ENCODE data around the gene RGN.
"Not testable (repeated sequence)": the region's sequence is repeated elsewhere in the genome, so short reads cannot be mapped to it uniquely, and the experiment has no call there.

RGN gene

DNA sequence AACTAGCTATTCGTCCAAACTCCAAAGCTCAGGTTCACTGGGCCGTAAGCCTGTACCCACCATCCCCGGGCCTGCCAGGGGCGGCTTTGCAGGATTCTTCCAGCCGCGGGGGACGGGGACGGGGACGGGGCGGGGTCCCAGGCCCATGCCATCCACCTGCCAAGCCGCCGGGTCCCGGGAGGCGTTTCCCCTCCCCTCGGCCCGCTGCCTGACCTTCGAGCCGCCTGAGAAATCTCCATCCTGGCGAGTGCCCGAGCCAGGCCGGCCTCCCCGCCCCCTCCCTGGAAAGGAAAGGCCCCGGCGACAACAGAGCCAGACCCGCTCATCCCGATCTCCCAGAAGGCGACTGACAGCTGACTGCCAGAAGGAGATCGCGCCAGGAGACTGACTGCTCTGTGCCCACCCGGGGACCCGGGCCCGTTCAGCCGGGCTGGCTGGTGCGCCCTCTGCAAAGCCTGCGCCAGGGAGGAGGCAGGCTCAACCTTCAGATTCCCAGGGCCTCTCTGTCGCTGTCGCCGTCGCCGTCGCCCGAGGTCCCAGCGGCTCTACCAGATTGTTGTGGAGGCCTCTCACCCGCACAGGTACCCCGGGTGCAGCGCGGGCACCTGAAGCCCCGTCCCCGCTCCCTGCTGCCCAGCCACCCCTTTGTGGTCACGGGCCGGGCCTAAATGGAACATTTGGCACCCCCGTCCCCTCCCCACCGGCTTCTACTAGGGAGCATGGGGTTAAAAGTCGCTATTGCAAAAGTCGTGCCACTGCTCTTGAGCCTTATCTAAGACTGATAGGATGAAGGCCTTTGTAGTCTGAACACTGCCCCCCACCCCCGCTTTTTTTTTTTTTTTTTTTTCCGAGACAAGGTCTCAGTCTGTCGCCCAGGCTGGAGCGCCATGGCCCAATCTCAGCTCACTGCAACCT is at the start of gene RGN:
Gene RGN (plus strand): TSS at position 315 of the 915 bp plus-strand sequence. CDS start 2,702 bp downstream, outside the sequence.
- no peak for DNase-seq

DNA sequence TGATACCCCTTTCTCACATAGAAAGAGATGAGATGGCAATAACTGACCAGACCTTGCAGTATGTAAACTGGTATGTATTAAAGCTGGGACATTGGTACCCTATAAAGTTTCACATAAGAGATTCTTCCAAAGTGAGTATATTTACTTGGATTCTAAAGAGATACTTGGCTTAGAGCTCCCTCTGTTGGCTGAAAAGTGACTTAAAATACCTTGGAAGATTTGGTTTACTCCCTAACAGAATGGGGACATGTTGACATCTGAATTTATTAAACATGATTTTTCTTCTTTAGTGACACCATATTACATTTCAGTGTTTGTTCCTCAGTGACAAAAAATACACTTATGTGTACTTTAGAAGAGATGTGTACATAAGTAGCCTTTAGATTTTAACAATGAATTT is 47.9 kb upstream of the RGN start:
- no peak for DNase-seq

DNA sequence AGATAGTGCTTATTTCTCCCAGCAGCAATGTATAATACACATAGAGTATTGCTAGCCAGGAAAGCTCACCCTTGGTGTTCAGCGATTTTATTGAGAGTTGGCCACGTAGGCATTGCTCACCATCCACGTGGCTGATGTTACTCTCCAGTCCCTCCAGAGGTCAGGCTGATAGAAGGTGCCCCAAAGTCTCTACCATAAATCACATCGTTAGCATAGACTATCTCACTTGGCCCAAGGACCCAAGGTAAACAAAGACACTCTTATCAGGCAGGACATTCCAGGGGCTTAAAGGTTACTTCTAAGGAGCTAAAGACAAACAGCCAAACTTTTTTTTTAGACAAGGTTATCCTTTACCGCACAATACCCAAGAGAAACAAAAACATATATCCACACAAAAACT is 30.3 kb upstream of the RGN start:
- DNase-seq, result no peak

DNA sequence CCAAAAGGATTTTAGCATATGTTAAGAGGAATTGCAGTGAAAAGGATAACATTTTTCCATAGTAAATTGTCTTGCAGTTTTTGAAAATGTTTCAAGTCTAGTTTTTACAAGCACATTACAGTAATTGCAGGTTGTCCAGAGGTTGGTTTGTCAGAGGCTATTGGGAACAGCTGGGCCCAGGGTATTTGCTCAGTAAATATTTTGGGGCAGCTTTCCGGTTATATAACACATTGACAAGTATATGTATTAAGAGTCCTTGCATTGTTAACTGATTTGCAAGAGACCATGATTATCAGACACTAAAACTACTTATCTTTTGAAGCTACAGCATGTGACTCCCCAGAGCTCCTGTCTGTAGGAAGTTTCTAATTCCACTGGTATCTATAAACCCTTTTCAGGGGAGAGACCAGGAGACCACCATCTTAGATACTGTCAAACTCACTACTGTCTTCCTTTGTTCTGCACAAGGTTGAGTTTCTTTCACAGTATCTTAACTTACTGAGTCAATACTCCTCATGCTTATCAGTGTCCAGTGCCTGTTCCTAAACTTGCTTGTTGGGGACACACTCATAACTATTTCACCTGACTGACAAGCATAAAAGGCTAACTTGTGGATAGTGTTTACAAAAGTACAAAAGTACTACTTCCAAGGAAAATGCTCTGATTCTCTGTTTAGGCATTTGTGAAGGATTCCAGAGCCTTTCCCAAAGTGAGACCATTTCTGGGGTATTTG is 18.9 kb upstream of the RGN start:
- DNase-seq, result no peak

DNA sequence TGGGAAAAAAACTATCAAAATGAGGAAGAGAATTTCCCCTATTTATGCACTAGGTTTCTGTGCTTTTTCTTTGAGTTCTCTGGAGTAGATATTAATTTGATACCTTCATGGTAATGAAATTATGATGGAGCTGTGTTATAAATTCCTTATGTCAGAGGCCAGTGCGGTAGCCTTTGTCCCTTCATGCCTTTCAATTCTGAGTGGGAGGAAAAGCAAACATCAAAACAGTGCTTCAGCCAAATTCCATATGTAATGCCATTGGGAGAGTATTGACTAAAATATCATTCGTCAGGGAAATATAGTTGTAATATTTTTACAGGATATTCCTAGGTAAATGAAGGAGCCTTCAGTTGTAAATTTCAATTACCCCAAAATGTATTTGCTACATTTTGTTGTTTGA is 17.5 kb upstream of the RGN start:
- no peak for DNase-seq

DNA sequence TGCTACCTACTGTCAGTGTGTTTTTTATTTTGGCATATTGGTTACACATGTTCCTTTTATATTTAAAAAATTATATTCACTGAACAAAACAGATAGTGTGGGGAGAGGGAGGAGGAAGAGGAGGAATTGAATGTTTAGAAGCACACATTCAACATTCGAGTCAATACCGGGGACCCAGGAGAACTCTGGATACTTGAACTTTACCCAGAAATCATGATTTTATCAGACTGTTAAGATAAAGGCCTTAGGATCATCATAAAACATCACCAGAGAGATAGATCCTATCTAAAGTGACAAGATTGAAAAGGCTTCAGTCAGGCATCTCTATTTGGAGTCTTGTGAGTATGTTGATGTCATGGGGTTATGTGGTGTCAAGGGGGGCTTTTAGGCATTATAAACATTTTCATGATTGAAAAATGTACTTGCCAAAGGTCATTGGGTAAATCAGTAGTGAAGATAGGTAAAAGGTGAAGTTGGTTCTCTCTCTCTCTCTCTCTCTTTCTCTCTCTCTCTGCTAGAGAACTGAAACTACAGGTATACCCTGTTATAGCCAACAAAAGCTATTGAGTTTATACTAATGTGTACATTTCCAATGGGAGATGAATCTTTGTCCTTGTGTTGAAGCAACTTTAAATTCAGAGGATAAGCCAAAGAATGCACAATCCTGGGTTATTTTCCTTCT is 16.9 kb upstream of the RGN start:
- no peak for DNase-seq

DNA sequence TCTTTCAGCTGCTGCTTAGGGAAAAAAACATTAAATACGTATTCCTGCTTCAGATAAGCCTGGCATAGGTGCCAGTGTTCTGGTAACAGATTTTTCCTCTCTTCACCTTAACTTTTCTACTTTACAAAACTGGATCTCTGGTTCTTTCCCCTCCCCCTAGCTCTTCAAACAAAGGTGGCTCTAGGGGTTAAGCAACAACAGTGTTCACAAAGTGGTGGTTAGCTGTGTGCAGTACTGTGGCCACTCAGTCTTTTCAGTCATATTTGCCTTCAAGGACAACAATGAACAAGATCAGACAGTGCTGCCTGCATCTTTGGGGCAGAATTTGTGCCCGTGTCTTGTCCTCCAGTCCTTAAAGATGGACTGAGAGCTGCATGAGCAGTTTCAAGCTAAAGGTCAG is 15.1 kb upstream of the RGN start:
- no peak for DNase-seq

DNA sequence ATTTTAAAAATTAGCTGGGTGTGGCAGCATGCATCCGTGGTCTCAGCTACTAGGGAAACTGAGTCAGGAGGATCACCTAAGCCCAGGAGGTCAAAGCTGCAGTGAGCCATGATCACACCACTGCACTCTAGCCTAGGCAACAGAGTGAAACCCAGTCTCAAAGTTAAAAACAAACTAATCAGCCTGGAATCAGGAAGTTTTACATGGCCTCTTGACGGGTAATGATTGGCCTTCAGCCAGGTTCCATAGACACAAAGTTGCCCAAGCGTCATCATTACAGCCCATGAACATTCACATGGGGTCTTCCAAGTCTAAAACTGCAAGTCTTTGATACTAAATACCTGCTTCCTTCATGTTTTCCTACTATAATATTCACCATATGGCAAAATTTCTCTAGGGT is 10.0 kb upstream of the RGN start:
- no peak for DNase-seq

DNA sequence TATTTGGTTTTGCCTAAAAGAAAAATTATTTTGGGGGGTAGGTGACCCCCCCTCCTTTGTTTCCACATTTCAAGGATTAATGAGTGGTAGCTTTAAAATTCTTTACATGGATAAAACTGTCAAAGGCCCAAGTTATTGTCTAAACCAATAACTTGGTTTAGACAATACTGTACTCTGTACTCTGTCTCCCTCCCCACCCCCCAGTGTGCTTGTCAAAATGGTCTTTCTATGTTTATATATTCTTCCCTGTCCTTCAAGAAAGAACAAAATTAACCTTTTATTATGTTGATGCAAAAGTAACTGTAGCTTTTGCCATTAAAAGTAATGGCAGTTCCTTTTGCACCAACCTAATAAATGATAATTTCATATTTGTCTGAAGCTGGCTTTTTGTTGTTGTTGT is 9.5 kb upstream of the RGN start:
- no peak for DNase-seq

DNA sequence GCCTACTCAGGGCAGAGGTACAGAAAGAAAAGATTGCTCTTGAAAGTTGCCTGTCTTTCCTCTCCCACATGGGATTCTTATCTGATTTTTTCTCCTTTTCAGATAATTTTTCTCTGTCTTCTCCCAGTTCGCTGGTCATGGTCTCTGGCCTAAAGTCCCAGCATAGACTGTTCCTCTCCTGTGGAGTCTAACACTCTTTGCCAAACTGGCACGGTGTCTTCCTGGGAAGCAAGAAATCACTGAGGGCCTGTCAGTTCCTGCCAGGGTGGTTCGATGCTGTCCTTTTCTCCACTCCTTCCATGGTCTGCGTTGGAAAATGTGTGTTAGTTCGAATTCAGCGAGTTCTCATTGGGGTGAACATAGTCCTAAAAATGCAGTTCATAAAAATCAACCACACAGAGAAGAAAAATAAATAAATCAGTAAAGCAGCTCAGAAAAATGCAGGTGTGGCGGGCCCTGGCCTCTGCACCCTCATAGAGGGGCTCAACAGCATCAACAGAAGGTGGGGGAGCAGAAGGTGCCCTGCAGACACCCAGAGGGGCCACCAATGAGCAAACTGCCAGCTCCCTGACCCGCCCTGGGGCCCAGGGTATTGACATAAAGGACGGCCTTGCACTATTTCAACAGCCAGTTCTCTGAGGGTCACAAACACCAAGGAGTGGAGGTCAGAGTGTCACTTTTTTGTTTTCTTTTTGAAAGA is 2.1 kb downstream of the RGN start:
- no peak for DNase-seq

DNA sequence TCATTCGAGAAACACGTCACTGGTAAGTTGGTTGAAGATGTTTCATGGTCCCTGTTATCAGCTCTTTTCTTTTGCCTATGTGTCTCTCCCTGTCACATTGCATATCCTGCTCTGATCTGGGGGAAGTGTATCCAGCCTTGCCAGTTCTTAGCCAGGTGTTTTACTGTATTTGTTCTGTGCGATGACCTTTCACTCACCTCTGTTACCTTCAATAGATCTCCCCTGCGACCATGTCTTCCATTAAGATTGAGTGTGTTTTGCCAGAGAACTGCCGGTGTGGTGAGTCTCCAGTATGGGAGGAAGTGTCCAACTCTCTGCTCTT is 2.6 kb downstream of the RGN start:
- no peak for DNase-seq

DNA sequence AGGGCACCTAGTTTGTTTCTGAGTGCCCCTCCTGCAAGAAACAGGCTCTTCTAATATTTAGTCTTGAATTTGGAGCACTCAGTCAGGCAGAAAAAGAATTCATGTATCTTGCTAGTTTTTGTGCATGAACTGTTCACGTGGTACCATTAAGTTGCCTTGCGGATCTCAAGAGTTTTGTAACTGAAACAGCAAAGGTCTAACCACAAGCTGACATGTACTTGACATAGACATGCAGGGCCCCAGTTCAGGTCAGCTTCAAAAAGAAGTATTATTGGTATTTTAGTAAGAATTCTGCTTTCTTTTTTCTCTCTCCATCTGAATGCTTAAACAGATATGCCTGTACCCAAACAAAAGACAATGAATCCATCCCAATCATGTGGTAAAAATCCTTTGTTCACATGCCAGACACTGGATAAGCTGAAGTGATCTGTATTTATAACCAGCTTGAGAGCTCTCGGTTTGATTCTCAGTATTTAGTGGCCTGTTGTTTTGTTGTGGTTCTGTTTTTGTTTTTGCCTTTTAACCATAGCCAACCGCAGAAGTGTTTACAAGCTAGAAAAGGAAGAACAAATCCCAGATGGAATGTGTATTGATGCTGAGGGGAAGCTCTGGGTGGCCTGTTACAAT is 13.0 kb downstream of the RGN start:
- no peak for DNase-seq

DNA sequence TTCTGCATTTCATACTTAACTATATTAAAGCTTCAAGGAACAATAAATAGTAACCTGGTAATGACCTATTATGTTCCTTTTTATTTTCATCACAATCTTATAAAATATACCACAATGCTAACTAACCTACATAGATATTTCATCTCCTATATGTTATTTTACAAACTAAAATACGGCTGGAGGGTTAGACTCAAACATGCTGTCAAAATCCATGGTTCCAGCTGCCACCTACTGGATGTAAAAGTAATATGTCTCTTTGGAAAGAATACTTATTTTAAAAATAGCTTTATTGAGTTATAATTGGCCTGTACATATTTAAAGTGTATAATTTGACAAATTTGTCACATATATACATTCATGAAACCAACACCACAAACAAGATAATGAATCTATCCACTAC is 15.0 kb downstream of the RGN start:
- DNase-seq, result no peak

DNA sequence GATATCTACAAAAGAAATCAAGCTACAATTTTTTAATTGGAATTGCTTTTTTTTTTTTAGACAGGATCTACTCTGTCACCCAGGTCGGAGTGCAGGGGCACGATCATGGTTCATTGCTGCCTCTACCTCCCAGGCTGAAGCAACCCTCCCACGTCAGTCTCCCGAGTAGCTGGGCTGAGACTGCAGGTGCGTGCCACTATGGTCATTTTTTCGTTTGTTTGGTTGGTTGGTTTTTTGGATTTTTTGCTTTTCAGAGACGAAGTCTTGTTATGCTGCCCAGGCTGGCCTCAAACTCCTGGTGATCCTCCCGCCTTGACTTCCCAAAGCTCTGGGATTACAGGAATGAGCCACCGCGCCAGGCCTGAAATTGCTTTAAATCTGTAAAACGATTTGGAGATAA is 15.6 kb downstream of the RGN start:
- DNase-seq, result no peak

DNA sequence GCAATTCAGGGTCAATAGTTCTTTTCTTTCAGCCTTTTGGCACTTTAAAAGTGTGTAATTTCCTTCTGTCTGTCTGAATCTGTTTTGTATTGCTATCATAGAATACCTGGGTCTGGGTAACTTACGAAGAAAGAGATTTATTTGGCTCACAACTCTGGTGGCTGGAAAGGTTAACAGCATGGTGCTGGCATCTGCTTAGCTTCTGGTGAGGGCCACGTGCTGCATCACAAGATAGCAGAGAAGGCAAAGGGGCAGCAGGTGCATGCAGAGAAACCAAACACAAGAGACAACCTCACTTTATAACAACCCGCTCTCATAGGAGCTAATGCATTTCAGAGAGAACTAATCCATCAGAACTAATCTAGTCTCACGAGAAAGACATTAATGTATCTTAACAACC is 18.8 kb downstream of the RGN start:
- no peak for DNase-seq

DNA sequence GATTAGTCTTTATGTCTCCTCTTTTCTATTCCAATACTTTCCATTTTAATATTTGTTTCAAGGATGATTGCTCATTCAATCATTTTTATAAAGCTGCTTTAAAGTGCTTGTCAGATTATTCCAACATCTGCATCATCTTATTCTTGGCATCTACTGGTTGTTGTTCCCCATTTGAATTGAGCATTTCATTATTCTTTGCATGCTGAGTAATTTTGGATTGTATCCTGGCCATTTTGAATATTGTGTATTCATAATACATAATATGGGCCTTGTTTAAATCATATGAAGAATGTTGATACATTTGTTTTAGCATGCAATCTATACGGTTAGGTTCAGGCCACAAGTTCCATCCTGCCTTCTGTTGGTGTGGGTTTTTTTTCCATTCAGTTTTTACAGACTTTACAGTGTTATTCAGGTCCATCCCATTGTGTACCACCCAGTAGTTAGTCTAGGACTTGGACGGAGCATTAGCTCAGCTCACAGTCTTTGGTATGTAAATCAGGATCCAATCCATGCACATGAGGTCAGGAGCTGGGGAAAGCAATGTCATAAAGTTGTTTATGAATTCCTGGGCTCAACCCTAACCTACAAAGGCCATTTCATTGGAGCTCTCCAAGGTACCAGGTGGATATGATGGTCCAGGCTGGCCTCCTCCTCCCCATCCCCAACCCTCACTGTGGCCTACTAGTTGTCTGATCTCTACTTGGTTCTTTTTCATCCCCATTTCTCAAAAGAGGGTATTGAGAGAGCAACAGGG is 20.3 kb downstream of the RGN start:
- DNase-seq, result no peak

DNA sequence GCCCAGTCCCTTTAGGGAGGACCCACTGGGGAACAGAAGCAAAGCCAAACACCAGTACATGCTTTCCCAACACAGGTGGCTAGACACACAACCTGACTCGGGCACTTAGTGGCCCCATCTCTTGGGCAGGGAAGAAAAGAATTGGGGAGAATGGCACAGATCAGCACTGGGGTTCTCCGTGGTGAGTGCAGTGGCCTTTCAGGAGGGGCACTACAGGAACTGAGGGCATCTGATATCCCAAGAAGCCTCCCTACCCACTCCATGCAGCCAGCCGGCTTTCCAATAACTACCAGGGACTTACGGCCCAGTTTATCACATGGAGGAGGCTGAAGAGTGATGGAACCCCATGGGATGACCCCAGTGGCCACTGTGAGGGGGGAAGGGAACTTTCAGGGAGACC is 23.0 kb downstream of the RGN start:
- DNase-seq, result no peak

DNA sequence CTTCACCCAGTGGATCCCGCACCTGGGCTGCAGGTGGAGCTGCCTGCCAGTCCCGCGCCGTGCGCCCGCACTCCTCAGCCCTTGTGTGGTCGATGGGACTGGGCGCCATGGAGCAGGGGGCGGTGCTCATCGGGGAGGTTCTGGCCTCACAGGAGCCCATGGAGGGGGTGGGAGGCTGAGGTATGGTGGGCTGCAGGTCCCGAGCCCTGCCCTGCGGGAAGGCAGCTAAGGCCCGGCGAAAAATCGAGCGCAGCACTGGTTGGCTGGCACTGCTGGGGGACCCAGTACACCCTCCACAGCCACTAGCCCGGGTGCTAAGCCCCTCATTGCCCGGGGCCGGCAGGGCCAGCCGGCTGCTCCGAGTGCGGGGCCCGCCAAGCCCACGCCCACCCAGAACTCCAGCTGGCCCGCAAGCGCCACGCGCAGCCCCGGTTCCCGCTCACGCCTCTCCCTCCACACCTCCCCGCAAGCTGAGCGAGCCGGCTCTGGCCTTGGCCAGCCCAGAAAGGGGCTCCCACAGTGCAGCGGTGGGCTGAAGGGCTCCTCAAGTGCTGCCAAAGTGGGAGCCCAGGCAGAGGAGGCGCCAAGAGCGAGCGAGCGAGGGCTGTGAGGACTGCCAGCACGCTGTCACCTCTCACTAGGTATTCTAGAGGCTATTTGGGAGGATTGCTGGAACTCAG is 32.8 kb downstream of the RGN start:
- not testable (repeated sequence) for DNase-seq

DNA sequence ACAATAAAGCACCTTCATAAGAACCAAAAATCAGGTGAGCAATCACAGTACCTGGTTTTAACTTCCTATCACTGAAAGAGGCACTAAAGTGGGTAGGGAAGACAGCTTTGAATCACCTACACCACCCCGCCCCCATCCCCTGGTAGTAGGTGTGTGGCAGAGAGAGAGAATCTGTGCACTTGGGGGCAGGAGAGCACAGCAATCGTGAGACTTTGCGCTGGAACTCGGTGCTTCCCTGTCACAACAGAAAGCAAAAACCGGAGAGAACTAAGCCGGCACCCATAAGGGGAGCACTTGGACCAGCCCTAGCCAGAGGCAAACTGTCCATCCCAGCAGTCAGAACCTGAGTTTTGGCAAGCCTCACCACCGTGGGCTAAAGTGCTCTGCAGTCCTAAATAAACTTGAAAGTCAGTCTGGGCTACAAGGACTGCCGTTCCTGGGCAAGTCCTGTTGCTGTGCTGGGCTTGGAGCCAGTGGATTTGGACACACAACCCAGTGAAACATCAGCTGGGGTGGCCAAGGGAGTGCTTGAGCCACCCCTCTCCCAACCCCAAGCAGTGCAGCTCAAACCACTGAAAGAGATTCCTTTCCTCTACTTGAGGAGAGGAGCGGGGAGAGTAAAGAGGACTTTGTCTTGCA is 34.2 kb downstream of the RGN start:
- DNase-seq, result no peak

DNA sequence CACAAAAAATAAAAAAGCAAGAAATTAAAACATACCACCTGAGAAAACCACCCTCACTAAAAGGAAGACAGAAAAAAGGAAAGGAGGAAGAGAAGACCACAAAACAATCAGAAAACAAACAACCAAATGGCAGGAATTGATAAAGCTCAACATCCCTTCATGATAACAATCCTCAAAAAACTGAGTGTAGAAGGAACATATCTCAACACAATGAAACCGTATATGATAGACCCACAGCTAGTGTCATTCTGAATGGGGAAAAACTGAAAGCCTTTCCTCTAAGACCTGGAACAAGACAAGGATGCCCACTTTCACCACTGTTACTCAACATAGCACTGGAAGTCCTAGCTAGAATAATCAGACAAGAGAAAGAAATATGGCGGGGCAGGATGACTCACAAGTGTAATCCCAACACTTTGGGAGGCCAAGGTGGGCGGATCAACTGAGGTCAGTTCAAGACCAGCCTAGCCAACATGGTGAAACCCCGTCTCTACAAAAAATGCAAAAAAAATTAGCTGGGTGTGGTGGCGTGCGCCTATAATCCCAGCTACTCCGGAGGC is 38.4 kb downstream of the RGN start:
- not testable (repeated sequence) for DNase-seq

DNA sequence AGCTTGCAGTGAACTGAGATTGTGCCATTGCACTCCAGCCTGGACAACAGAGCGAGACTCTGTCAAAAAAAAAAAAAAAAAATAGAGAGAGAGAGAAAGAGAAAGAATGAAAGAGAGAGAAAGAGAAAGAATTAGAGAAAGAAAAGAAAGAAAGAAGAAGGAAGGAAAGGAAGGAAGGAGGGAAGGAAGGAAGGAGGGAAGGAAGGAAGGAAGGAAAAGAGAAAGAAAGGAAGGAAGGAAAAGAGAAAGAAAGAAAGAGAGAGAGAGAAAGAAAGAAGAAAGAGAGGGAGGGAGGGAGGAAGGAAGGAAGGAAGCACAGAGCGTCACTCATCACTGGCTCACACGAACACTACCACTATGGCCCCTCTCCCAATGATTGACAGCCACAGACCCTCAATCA is 46.2 kb downstream of the RGN start:
- DNase-seq, result not testable (repeated sequence)
